Calu3 (cell line): ENCODE measurements around the gene CCDC24. TPM values are rescaled to one million over a fixed set of nuclear protein-coding genes. Genes with fewer than 3 reads are reported as not detected.

Experiments used
- BruUV-seq: library from RNA; stranded (reverse); fragments of 400-500 nt; replicated peaks from 2 replicates; lab custom pipeline; 2021; lab: Mats Ljungman, UMichigan
- CTCF ChIA-PET: fragments of 300-600 bp; sonication (Branson Sonifier 250); formaldehyde crosslinking; loops from one replicate; lab custom pipeline; 2022; ENCODE audit warnings: antibody characterized with exemption; lab: Charles Lee
- DNase-seq: peaks from one replicate; pipeline ENCODE4 v3.0.0; 2022
- H3K27ac Mint-ChIP-seq: one replicate; pipeline ENCODE4 v1.8.0; 2022; ENCODE audit warnings: mixed read lengths; ENCODE audit not compliant: unreplicated experiment
- H3K27me3 Mint-ChIP-seq: one replicate; pipeline ENCODE4 v1.8.0; 2022; ENCODE audit warnings: mixed read lengths; ENCODE audit not compliant: unreplicated experiment
- H3K36me3 Mint-ChIP-seq: one replicate; pipeline ENCODE4 v1.8.0; 2022; ENCODE audit warnings: mild to moderate bottlenecking, moderate library complexity, mixed read lengths; ENCODE audit not compliant: insufficient read depth, unreplicated experiment
- H3K4me1 Mint-ChIP-seq: one replicate; pipeline ENCODE4 v1.8.0; 2022; ENCODE audit warnings: mild to moderate bottlenecking, low read depth, mixed read lengths; ENCODE audit not compliant: unreplicated experiment
- H3K4me3 Mint-ChIP-seq: one replicate; pipeline ENCODE4 v1.8.0; 2022; ENCODE audit warnings: mild to moderate bottlenecking, low read depth, moderate library complexity, mixed read lengths; ENCODE audit not compliant: unreplicated experiment
- H3K9me3 Mint-ChIP-seq: one replicate; pipeline ENCODE4 v1.8.0; 2022; ENCODE audit warnings: low read depth, mixed read lengths; ENCODE audit not compliant: unreplicated experiment
- intact Hi-C: fragments of 100-400 bp; cut with micrococcal nuclease; formaldehyde crosslinking; loops from one replicate; pipeline ENCODE4 v1.10.0; 2022; ENCODE audit not compliant: unreplicated experiment
- total RNA-seq: library from RNA; stranded (reverse); gene quantifications from 2 replicates; pipeline ENCODE4 v1.2.3, GENCODE V29; 2022
- TF ChIP-seq, protein P1 (sequence below): fragments of 200-600 bp; IDR thresholded peaks from one replicate; pipeline ENCODE4 v1.8.0; 2022; ENCODE audit warnings: antibody characterized with exemption; ENCODE audit not compliant: unreplicated experiment

The CCDC24 gene
- total RNA-seq, 1 experiment from 2014 or later = 19.7 TPM

DNA sequence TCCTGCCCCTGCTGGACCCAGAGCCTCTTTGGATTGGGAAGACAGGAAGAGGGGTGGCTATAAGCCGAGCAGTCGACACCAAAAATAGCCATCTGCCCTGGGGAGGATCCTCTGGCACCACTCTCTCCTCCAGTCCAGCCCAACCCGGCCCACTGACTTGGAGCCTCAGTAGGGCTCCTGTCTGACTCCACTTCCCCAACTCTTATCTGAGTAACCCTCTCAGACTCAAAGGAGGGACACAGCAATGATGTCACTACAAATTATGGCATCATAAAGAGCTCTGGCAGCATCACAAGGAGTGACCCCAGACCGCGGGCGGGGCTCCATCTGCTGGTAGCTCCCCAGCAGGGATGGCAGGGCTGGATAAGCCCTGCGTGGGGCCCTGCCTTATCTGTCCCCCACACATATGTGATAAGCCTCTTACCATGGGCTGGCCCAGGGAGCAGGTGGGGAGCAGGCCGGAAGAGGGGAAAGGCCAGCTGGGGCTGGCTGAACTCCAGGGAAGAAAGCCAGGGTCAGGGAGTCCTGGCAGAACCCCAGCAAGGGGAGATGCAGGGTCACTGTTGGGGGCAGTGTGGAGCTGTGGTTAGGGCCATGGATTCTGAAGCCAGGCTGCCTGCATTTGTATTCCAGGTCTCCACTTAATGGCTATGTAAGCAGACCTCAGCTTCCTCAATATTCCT, 44.5 kb downstream of the CCDC24 start:
- H3K36me3 Mint-ChIP-seq = peaks cover 13% of the 10 kb centered on the region
- CTCF ChIA-PET = interaction anchor here (1.4 to 2.7 kb wide), 5 partner anchors 12 to 272 kb away, joined by 3 to 32 read pairs (median 8); no protein-coding TSS in a partner anchor
- no peak for DNase-seq
- no peak overlapping the region for H3K4me3 Mint-ChIP-seq
- no TSS peak for BruUV-seq
- TF ChIP-seq, protein P1, sequence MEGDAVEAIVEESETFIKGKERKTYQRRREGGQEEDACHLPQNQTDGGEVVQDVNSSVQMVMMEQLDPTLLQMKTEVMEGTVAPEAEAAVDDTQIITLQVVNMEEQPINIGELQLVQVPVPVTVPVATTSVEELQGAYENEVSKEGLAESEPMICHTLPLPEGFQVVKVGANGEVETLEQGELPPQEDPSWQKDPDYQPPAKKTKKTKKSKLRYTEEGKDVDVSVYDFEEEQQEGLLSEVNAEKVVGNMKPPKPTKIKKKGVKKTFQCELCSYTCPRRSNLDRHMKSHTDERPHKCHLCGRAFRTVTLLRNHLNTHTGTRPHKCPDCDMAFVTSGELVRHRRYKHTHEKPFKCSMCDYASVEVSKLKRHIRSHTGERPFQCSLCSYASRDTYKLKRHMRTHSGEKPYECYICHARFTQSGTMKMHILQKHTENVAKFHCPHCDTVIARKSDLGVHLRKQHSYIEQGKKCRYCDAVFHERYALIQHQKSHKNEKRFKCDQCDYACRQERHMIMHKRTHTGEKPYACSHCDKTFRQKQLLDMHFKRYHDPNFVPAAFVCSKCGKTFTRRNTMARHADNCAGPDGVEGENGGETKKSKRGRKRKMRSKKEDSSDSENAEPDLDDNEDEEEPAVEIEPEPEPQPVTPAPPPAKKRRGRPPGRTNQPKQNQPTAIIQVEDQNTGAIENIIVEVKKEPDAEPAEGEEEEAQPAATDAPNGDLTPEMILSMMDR = no peak
- no peak overlapping the region for H3K27ac Mint-ChIP-seq
- H3K27me3 Mint-ChIP-seq = no peaks in the 10 kb centered on the region
- intact Hi-C loops = loop anchor here (1.0 kb wide), 1 partner anchor 31 kb away; no protein-coding TSS in a partner anchor
- no peaks in the 10 kb centered on the region for H3K9me3 Mint-ChIP-seq
- peaks cover 27% of the 10 kb centered on the region for H3K4me1 Mint-ChIP-seq

DNA sequence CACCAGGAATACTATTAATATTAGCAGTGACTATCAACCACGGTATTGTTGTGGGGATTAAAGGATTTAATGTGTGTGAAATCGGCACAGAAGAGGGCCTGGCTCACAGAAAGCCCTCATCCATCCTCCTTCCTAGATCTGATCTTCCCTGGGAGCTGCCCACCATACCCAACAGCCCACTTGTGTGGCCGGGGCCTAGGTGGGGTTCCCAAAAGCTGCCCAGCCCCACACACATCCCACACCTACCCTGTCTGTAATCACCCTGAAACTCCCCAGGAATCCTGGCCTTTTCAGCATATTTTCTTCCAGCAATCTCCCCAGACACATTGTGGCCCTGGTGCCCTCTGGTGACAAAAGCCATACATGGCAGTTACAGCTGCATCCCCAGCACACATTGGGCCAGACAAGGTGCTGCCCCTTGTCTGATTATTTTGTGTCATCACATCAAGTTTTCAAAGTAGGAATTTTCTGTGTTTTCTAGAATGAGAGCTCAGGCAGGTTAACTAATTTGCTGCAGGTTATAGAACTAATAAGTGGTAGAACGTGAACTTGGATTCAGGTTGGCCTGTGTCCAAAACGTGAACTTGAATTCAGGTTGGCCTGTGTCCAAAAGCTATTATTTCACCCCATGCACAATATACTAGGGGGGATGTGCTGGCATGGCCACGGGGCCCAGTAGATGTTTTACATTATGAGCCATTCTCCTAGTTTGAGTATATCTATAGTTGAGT, 45.2 kb downstream of the CCDC24 start:
- no peak overlapping the region for H3K4me3 Mint-ChIP-seq
- TF ChIP-seq, protein P1 = peak; percentile 58
- H3K27me3 Mint-ChIP-seq = no peaks in the 10 kb centered on the region
- peaks cover 26% of the 10 kb centered on the region for H3K4me1 Mint-ChIP-seq
- no TSS peak for BruUV-seq
- no peaks in the 10 kb centered on the region for H3K9me3 Mint-ChIP-seq
- no peak overlapping the region for H3K27ac Mint-ChIP-seq
- DNase-seq = peak; percentile 82
- intact Hi-C loops = loop anchor here (1.0 kb wide), 1 partner anchor 31 kb away; no protein-coding TSS in a partner anchor
- CTCF ChIA-PET = interaction anchor here (0.6 to 2.7 kb wide), 8 partner anchors 12 to 1229 kb away, joined by 3 to 32 read pairs (median 4); partner anchors contain the start of gene CCDC24
- peaks cover 6% of the 10 kb centered on the region for H3K36me3 Mint-ChIP-seq

DNA sequence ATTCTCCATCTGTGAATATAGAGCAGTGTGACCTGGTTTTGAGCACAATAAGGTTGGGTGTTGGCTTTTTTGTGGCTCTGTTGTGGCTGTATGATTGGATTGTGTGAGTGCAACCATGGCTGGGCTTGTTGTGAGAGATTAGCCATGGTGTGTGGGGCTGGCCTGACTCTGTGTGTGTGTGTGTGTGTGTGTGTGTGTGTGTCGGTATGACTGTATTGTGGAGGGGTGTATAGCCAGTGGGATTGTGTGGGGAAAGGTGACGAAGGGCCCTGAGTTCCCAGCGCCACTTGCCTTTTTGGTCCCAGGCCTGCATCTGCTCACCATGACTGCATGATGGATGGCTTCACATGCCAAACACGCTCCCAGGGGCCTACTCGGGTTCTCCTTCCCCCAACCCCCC, 45.8 kb downstream of the CCDC24 start:
- CTCF ChIA-PET = interaction anchor here (0.6 to 2.7 kb wide), 7 partner anchors 11 to 1228 kb away, joined by 3 to 32 read pairs (median 5); partner anchors contain the start of gene CCDC24
- H3K4me1 Mint-ChIP-seq = peaks cover 20% of the 10 kb centered on the region
- H3K27me3 Mint-ChIP-seq = no peaks in the 10 kb centered on the region
- DNase-seq = no peak
- intact Hi-C loops = no loop called here
- no peaks in the 10 kb centered on the region for H3K9me3 Mint-ChIP-seq
- no peak overlapping the region for H3K27ac Mint-ChIP-seq
- TF ChIP-seq, protein P1 = no peak
- no peak overlapping the region for H3K4me3 Mint-ChIP-seq
- peaks cover under 1% of the 10 kb centered on the region for H3K36me3 Mint-ChIP-seq
- BruUV-seq = no TSS peak

DNA sequence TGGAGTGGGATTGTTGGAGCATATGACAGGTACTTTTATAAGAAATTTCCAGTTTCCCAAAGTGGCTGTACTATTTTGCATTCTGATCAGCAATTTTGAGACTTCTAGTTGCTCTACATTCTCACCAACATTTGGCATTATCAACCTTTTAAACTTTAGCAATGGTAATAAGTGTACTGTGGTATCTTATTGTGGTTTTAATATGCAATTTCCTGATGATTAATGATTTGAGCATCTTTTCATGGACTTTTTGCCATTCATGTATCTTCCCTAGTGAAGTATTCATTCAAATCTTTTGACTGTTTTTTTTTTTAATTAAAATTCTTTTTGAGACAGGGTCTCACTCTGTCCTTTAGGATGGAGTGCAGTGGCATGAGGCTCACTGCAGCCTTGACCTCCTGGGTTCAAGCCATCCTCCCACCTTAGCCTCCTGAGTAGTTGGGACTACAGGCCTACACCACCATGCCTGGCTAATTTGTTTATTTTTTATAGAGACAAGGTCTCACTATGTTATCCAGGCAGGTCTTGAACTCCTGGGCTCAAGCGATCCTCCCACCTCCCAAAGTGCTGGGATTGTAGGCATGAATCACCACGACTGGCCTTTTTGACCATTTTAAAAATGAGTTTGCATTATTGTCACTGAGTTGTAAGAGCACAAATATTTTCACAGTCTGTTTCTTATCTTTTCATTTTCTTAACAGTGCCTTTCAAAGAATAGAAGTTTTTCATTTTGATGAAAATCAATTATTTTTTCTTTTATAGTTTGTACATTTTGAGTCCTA, 47.7 kb downstream of the CCDC24 start:
- peaks cover 20% of the 10 kb centered on the region for H3K4me1 Mint-ChIP-seq
- TF ChIP-seq, protein P1 = no peak
- H3K27me3 Mint-ChIP-seq = no peaks in the 10 kb centered on the region
- intact Hi-C loops = no loop called here
- no peaks in the 10 kb centered on the region for H3K36me3 Mint-ChIP-seq
- H3K27ac Mint-ChIP-seq = no peak overlapping the region
- BruUV-seq = no TSS peak
- no peaks in the 10 kb centered on the region for H3K9me3 Mint-ChIP-seq
- CTCF ChIA-PET = no interaction called here
- DNase-seq = no peak
- no peak overlapping the region for H3K4me3 Mint-ChIP-seq
